OCI-LY7 (cell line): ENCODE measurements around the gene RALB.

Experiments
- EZH2phosphoT487 ChIP-seq: fragments of 200-600 bp; sonication (generic); IDR thresholded peaks from 2 replicates; pipeline ENCODE4 v1.6.1; 2018; ENCODE audit warnings: low read depth, borderline replicate concordance, mild to moderate bottlenecking, mixed run types, antibody characterized with exemption, low read length, moderate library complexity, mixed read lengths
- TF ChIP-seq, protein P1 (sequence below): fragments of 200-600 bp; sonication (generic); conservative IDR thresholded peaks from 2 replicates; pipeline ENCODE4 v1.5.1; 2014; ENCODE audit warnings: mild to moderate bottlenecking, antibody characterized with exemption, low read length, moderate library complexity, mixed read lengths

GRCh38 chr2:120219766-120220165, 32.9 kb upstream of the RALB start:
- TF ChIP-seq, protein P1, sequence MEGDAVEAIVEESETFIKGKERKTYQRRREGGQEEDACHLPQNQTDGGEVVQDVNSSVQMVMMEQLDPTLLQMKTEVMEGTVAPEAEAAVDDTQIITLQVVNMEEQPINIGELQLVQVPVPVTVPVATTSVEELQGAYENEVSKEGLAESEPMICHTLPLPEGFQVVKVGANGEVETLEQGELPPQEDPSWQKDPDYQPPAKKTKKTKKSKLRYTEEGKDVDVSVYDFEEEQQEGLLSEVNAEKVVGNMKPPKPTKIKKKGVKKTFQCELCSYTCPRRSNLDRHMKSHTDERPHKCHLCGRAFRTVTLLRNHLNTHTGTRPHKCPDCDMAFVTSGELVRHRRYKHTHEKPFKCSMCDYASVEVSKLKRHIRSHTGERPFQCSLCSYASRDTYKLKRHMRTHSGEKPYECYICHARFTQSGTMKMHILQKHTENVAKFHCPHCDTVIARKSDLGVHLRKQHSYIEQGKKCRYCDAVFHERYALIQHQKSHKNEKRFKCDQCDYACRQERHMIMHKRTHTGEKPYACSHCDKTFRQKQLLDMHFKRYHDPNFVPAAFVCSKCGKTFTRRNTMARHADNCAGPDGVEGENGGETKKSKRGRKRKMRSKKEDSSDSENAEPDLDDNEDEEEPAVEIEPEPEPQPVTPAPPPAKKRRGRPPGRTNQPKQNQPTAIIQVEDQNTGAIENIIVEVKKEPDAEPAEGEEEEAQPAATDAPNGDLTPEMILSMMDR = no peak
- TF ChIP-seq EZH2phosphoT487 = no peak
